Esophagus muscularis mucosa (tissue), 4 donors: ENCODE data around the gene MIOS.

ENCODE experiments used
- CTCF ChIP-seq, 3 experiments: fragments of 200-600 bp in 2 of 3; fragments of 450-650 bp in 1 of 3; sonication (generic) in 2 of 3; IDR thresholded peaks; one replicate each; pipeline ENCODE4 v1.5.1; 2017 to 2019; ENCODE audit warnings: antibody characterized with exemption in 3 of 3, mild to moderate bottlenecking in 2 of 3, moderate library complexity in 1 of 3
- EP300 ChIP-seq: sonication (generic); formaldehyde crosslinking; IDR thresholded peaks from one replicate; pipeline ENCODE4 v1.6.1; 2017; ENCODE audit warnings: antibody characterized with exemption
- POLR2A ChIP-seq: fragments of 450-650 bp; IDR thresholded peaks from one replicate; pipeline ENCODE4 v1.6.1; 2017; ENCODE audit warnings: antibody characterized with exemption, moderate library complexity, mild to moderate bottlenecking, low read depth

GRCh38 chr7:7519056-7519455, 47.6 kb upstream of the MIOS start:
- TF ChIP-seq POLR2A (no peak), CTCF (IDR thresholded peaks at IDR 0.05) (no peak), EP300 (no peak)
